ENCODE data around the gene MEIKIN.

Gene MEIKIN

DNA sequence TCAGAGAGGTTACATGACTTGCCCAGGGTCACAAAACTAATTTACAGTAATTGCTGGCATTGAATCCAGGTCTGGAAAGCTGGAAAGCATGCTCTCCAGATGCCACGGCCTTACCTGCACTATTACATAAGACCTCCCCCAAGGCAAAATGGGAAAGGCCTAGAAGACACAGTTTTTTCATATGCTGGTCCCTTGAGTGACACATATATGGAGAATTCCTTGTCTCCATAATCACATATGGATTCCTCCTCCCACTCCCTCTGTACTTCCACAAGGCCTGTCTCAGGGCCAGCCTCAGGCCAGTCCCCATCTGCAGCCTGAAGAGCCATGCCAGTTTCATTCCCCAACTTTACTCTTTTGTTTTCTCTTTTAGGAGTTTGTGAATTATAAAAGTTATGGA is 28.6 kb upstream of the MEIKIN start:
- no peak for DNase-seq (ENCODE audit: extremely low read depth in 1 of 2, low read depth in 1 of 2)

- DNase-seq (ENCODE audit: extremely low read depth in 1 of 2, low read depth in 1 of 2): no peak
Measured at GRCh38 chr5:131973089-131973712, 27.7 kb upstream of the MEIKIN start.

DNA sequence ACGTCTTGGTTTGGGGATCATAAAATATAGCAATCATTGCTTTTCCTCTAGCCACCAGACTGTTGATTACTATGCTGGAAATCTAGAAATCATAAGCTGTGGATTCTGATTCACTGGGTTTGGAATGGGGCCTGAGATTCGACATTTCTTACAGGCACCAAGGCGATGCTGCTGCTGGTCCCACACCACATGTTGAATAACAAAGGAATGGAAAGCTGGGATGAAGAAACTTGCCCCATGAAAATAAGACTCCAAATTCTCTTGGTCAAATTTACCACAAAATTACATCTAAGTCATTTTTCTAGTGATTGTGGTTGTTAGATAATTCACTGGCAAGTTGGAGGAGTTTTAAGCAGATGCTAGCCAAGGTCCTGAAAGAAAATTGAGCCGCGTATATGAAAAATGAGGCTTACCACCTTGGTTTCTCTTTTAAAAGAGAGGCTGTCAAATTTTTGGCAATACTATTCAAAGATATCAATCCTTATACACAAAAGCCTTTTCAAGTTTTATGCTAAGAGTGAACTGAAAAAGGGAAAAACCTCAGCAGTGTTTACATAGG is 23.0 kb upstream of the MEIKIN start:
- no peak for DNase-seq (ENCODE audit: extremely low read depth in 1 of 2, low read depth in 1 of 2)

DNA sequence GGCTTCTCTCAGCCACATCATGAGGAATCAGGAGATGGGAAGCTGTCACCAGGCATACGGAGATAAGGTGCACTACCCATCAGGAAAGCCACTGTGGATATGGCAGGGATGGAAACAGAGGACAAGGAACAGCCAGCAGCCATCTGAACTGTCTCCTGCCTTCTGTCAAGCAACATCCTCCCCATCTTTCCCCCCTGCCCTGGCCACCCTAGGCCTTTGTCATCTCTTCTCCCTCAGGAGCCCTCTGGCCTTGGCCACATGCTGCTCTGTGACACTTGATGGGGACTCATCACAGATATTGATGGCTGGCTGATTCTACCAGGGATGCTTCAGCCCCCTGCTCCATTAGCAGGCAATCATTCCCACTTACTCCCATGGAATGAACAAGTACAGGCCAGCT is 21.1 kb upstream of the MEIKIN start:
- DNase-seq (ENCODE audit: extremely low read depth in 1 of 2, low read depth in 1 of 2): no peak

DNA sequence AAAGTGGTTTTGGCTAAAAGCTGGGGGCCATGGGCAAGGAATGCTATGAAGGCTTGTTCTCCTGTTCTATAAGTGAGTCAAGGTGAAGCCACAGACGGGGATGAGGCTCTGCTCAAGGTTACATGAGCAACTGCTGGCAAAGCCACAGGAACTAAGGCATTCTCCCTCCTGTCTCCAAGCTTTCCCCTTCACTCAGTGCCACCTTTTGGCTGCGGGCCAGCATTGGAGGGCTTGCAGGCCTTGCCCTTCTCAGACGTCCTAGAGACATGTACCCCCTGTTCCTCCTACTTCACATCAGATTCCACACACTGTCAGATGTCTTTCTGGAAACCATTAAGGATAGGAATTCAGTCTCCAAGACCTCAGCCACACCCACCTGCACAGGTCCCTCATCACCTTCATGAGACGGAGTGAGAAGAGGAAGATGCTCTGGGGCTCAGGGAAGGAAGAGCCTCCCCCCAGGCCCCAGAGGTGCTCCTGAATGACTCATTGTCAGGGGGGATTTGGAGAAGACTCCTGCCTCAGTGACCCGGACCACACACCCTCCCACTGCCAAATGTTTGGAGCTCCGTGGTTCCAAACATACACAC is 20.5 kb upstream of the MEIKIN start:
- DNase-seq (ENCODE audit: extremely low read depth in 1 of 2, low read depth in 1 of 2): no peak

- DNase-seq (ENCODE audit: extremely low read depth in 1 of 2, low read depth in 1 of 2): peak in 1 of 2 donors; percentile 23
Measured at GRCh38 chr5:131959906-131960305, 14.4 kb upstream of the MEIKIN start.

DNA sequence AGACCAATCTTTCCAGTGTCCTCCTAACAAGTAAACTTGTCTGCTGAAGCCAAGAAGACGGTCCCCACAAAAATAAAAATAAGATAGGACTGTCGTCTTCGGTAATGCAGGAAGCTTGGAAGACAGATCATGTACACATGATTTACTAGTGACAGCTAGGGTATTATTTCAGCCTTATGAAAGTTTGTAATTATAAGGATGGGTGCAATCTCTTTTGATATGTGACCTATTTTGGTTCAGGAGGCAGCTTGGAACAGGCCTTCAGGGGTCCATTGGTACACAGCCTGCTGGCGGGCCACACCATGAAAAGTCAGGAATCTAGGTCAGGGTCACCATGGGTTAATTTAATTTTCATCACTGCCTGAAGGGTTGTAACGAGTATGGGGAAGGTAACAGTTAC is 13.7 kb upstream of the MEIKIN start:
- no peak for DNase-seq (ENCODE audit: extremely low read depth in 1 of 2, low read depth in 1 of 2)

DNA sequence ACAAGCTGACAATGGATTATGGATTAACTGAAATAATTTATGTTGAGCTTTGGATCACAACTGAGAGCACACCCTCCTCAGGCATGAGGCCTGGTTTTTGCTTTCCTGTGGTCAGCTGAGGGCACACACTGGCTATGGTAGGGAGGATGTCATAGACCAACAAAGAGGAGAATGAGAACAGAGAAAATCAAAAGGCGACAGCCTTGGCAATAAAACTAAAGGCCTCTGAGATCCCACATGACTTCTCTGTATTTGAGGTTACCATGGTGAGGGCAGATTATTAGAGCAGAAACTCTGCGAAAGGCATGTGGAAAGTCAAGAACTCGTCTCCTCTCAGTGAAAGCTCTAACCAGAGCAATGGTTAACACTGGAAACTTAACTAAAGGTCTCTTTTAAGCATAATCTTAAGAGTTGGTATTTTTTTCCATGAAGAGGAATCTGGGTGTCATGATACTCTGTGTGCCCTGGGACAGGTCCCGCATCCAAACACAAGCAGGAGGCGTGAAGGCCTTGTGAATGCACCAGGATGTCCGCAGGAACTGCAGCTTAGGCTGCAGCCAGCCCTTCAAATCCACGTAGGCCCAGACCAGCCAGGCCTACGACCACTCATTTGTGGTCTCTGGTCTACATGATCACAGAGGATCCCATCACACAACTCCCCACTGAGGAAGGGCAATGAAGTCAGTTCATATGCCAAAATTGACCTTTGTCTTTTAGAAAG is 12.4 kb upstream of the MEIKIN start:
- no peak for DNase-seq (ENCODE audit: extremely low read depth in 1 of 2, low read depth in 1 of 2)

DNA sequence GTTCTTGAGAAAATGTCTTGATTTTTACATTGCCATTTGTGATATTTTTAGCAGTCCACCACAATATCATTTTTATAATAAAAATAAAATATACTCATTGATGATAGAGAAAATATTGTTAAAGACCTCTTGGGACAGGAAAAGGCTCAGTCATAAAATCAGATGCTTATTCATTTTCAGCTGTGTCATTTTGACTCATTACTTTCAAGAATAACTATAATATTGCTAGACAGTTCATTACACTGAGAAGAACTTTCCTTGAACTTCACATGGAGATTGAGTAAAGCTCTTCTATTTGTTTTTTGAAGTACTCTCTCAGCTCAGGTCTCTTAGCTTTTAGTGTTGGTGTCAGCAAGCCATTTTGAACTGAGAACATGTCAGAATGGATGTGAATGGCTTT is 8.5 kb upstream of the MEIKIN start:
- no peak for DNase-seq (ENCODE audit: extremely low read depth in 1 of 2, low read depth in 1 of 2)

- DNase-seq (ENCODE audit: extremely low read depth in 1 of 2, low read depth in 1 of 2): no peak
Measured at GRCh38 chr5:131952301-131952857, 6.9 kb upstream of the MEIKIN start.

DNA sequence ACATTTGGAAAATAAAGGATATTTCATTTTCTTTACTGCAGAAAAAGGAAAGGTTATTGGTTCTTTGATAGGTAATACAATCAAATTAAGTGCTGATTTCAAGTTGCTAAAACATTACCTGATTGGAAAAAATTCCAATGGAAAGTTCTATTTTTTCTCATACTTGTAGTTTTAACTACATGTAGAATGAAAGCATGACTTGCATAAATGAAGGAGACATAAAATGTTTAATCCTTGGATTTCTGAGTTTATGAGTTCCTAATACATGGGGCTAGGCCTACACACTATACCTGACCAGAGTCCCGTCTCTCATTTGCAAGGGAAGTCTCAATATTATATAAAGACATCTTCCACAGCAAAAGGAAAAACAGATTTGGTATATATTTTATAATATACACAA is 5.2 kb upstream of the MEIKIN start:
- DNase-seq (ENCODE audit: extremely low read depth in 1 of 2, low read depth in 1 of 2): no peak

DNA sequence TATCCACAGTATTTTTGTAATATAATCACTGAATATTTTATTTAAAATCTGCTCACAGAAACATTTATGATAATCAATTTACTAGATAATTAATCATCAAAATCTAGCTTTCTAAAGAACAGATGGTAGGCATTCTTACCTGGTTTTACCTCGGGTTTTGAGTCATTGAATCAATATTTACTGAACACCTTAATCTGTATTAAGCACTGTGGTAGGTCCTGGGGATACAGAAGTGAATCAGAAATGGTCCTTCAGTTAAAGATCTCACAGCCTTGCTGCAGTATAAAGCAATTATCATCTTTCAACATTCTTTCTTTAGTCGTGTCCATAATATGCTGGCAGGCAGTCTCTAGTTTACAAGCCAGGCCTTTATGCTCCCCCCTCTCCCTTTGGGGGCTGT is 2.0 kb upstream of the MEIKIN start:
- DNase-seq (ENCODE audit: extremely low read depth in 1 of 2, low read depth in 1 of 2): no peak

GRCh38 chr5:131944702-131945550 is 537 bp downstream of the MEIKIN start:
- DNase-seq (ENCODE audit: extremely low read depth in 1 of 2, low read depth in 1 of 2): no peak

GRCh38 chr5:131943916-131944315 is 1.5 kb downstream of the MEIKIN start:
- DNase-seq (ENCODE audit: extremely low read depth in 1 of 2, low read depth in 1 of 2): no peak

- no peak for DNase-seq (ENCODE audit: extremely low read depth in 1 of 2, low read depth in 1 of 2)
Measured at GRCh38 chr5:131942016-131942415, 3.4 kb downstream of the MEIKIN start.

- no peak for DNase-seq (ENCODE audit: extremely low read depth in 1 of 2, low read depth in 1 of 2)
Measured at GRCh38 chr5:131939690-131940345, 5.6 kb downstream of the MEIKIN start.

DNA sequence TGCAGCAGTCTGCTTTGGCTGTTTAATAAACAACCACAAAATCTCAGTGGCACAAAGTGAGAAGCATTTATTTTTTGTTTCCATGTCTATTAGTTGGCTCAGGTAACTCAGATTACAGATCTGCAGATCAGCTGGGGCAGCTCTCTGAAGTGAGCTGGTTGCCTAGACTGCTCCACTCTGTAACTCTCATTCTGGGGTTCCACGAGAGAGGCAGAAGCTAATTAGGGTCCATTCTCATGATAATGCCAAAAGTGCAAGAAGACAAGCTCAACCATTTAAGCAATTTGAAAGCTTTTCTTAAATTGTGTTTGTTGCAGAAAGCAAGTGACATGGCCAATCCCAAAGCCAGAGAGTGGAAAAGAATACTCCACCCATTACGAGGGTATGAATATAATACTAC is 13.2 kb downstream of the MEIKIN start:
- DNase-seq (ENCODE audit: extremely low read depth in 1 of 2, low read depth in 1 of 2): no peak

- DNase-seq (ENCODE audit: extremely low read depth in 1 of 2, low read depth in 1 of 2): no peak
Measured at GRCh38 chr5:131928957-131929356, 16.5 kb downstream of the MEIKIN start.

- DNase-seq (ENCODE audit: extremely low read depth in 1 of 2, low read depth in 1 of 2): no peak
Measured at GRCh38 chr5:131926168-131926567, 19.3 kb downstream of the MEIKIN start.

DNA sequence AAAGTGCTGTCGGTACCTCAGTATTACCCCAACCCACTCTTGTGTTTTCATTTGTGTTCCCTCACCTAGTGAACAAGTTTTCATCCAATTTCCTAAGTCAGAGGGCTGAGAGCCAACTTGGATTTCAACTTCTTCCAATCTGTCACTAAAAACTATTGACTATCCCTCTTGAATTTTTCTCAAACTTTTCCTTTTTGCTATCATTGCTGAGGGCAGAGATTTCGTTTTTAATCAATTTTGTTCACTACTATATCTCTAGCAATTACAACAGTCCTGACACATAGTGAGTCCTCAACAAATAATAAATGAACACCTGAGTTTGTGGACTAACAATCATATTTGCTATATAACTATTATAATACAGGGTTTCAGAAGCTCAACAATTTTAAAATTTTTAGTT is 29.0 kb downstream of the MEIKIN start:
- no peak for DNase-seq (ENCODE audit: extremely low read depth in 1 of 2, low read depth in 1 of 2)
